Activated T-cell treated with anti-CD3 and anti-CD28 coated beads, Interleukin-2, amount 50 U/mL, for 24 hours (primary cell): ENCODE results near the gene CEMP1.
A peak's percentile ranks its signal among the peaks of the same experiment; 100 is the strongest.

Experiments
- DNase-seq: peaks from one replicate; pipeline ENCODE4 v3.0.0-alpha.2; 2020
- H3K27ac Mint-ChIP-seq: 2 replicates; pipeline ENCODE4 v1.8.0; 2020; ENCODE audit warnings: mild to moderate bottlenecking, mixed read lengths
- H3K27me3 Mint-ChIP-seq: 2 replicates; pipeline ENCODE4 v1.8.0; 2020; ENCODE audit warnings: mixed read lengths
- H3K36me3 Mint-ChIP-seq: 2 replicates; pipeline ENCODE4 v1.8.0; 2020; ENCODE audit warnings: low read depth, mixed read lengths
- H3K4me1 Mint-ChIP-seq: 2 replicates; pipeline ENCODE4 v1.8.0; 2020; ENCODE audit warnings: low read depth, mixed read lengths
- H3K4me3 Mint-ChIP-seq: 2 replicates; pipeline ENCODE4 v1.8.0; 2020; ENCODE audit warnings: mild to moderate bottlenecking, moderate library complexity, mixed read lengths
- H3K9me3 Mint-ChIP-seq: 2 replicates; pipeline ENCODE4 v1.8.0; 2020; ENCODE audit warnings: mixed read lengths

CEMP1 gene

DNA sequence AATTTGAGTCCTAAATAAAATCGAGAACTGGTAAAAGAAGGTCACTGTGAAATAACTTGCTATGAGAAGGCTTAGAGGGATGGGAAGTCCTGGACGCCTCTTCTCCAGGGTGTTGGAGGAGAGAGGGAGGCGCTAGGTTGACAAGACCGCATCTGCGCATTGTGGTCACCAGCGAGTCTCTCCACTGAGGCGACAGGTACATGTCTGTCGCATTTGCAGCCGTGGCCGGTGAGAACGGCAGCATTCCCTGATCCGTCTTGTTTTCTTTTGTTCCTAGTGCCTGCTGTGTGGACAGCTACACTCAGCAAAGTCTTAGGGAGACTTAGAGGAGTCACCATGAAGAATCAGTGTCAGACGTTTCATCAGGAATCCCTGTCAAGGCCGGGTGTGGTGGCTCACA lies 25.5 kb downstream of the CEMP1 start:
- Mint-ChIP-seq H3K27me3 (no peaks in the 10 kb centered on the region), H3K27ac (no peak overlapping the region), H3K4me1 (peaks cover 5% of the 10 kb centered on the region), H3K4me3 (no peak overlapping the region), H3K36me3 (no peaks in the 10 kb centered on the region), H3K9me3 (no peaks in the 10 kb centered on the region)
- no peak for DNase-seq

DNA sequence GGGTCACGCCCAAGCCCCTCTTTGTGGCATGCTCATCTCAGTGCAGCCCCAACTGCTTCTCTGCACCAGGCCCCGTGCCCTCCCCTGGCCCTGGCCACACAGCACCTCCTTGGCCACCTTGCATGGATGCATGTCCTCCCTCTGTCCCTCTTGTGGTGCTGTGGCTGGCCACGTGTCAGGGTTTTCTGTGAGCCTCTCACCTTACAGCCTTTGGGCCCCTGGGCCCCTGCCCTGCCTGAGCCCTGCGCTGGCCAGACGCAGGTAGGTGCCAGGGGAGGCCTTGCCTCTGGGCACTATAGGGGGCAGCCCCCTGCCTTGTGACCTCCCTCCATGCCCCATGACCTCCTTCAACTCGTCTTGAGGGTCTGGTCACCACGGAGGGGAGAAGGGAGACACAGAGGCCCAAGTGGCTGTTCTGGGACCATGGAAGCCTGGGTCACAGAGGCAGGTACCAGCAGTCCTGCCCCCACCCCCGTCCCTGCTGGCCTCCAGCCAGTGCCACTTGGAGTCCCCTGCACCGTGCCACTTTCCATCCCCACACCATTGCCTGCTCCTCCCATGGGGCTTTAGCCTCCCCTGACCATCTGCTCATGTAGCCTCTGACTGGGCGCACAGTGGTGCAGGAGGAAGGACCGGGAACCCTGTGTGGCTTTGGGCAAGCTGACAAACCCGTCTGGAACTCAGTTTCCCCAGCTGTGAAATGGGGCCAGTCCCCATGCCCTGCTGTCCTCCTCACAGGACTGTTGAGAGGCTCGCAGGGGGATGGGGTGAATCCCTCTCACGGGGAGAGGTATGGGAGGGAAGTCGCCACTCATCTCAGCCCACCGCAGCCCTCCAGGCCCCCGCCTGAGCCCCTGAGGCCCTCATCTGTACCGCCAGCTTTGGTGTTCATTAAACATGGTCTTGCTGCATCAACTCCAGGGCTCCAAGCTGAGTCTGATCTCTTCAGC lies 29.0 kb downstream of the CEMP1 start:
- H3K27ac Mint-ChIP-seq = no peak overlapping the region
- H3K4me3 Mint-ChIP-seq = no peak overlapping the region
- DNase-seq = no peak
- no peaks in the 10 kb centered on the region for H3K4me1 Mint-ChIP-seq
- peaks cover 21% of the 10 kb centered on the region for H3K36me3 Mint-ChIP-seq
- H3K9me3 Mint-ChIP-seq = no peaks in the 10 kb centered on the region
- H3K27me3 Mint-ChIP-seq = no peaks in the 10 kb centered on the region

DNA sequence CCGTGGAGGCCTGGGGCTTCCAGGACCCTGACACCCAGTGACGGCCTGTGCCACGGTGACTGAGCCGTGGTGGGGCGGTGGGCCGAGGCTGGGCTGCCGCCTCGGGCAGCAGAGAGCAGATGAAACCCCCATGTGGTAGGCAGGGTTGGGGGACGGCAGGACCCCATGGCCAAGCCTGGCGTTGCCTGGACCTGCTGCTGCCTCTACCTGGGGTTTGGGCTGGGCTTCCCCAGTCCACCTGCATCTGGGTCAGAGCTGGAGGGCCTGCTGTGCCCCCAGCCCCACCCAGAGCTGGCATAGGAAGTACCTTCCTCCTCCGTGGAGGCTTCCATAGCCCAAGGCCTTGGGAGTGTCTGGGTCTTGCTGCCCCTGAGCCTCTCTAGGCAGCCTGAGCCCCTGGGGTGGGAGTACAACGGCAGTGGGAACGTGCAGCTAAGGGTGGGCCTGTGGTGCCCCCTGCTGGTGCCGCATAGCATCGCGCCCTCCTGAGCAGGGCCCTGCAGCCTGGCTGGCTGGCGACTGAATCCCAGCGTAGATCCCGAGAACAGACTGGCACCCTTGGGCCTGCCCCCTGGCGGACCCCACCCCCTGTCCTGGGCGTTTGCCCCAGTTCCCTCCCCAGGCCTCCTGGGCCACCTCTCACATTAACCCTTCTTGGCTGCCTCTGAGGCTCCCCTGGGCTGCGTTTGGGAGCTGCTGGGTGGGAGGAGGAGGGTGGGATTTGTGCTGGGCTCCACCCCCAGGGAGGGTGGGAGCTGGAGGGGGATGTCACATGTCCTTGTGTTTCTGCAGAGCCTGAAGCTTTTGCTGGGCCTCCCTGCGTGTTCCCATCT lies 30.1 kb downstream of the CEMP1 start:
- Mint-ChIP-seq H3K4me3 (no peak overlapping the region), H3K27me3 (no peaks in the 10 kb centered on the region), H3K9me3 (no peaks in the 10 kb centered on the region), H3K4me1 (no peaks in the 10 kb centered on the region), H3K27ac (no peak overlapping the region), H3K36me3 (peaks cover 29% of the 10 kb centered on the region)
- DNase-seq = peak; percentile 91

DNA sequence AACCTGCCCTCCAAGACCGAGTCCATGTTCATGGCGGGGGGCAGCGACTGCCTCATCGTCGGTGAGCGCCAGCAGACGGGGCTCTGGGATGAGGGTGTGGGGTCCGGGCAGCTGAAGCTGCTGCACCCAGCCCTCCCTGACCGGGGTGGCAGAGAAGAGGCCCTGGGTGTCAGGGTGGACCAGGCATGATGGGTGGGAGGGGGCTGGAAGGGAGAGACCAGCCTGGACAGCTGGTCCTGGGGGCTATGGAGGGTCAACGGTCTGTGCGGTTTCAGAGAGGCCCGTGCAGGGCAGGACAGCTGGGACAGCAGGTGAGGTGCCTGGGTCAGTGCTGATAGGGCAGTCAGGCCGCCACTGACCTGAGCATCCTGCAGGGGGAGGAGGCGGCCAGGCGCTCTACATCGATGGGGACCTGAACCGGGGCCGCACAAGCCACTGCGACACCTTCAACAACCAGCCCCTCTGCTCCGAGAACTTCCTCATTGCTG lies 30.7 kb downstream of the CEMP1 start:
- H3K4me1 Mint-ChIP-seq = no peaks in the 10 kb centered on the region
- H3K4me3 Mint-ChIP-seq = no peak overlapping the region
- H3K36me3 Mint-ChIP-seq = peaks cover 36% of the 10 kb centered on the region
- H3K27me3 Mint-ChIP-seq = no peaks in the 10 kb centered on the region
- H3K27ac Mint-ChIP-seq = no peak overlapping the region
- DNase-seq = no peak
- H3K9me3 Mint-ChIP-seq = no peaks in the 10 kb centered on the region

DNA sequence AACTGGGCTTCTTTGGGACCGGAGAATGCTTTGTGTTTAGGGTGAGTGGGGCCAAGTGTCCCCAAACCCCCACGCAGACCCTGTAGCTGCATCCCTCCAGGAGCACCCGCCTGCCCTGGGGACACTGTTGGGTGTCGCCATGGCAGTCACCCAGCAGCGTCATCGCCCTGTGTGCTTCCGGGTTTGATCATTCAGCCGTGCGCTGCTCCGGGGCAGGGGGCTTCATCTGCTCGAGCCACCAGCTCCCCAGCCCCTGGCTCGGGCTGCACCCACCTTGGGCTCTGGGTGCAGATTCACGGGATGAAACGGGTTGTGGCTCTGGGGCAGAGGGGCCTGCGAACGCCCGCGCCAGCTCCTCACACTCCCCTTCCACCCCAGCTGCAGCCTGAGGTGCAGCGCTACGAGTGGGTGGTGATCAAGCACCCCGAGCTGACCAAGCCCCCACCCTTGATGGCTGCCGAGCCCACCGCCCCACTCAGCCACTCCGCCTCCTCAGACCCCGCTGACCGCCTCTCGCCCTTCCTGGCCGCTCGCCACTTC lies 31.2 kb downstream of the CEMP1 start:
- no peak overlapping the region for H3K4me3 Mint-ChIP-seq
- H3K36me3 Mint-ChIP-seq = peaks cover 36% of the 10 kb centered on the region
- DNase-seq = no peak
- H3K27me3 Mint-ChIP-seq = no peaks in the 10 kb centered on the region
- no peaks in the 10 kb centered on the region for H3K9me3 Mint-ChIP-seq
- no peak overlapping the region for H3K27ac Mint-ChIP-seq
- no peaks in the 10 kb centered on the region for H3K4me1 Mint-ChIP-seq

DNA sequence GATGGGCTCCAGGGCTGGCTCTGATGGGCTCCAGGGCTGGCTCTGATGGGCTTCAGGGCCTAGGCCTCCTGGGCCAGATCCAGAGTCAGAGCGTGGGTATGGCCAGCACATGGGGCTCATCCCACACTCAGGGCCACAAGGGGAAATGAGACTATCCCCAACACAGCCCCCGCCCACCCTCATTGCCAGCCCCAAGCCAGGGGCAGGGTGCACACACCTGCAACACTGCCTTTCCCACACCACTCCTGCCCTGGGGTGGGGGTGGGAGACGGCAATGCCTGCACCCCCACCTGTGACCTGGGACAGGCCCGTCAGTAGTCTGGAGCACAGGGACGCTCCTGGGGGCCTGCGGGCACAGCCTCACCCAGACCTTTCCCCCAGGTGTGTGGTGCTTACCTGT lies 31.8 kb downstream of the CEMP1 start:
- H3K27ac Mint-ChIP-seq = no peak overlapping the region
- H3K36me3 Mint-ChIP-seq = peaks cover 36% of the 10 kb centered on the region

DNA sequence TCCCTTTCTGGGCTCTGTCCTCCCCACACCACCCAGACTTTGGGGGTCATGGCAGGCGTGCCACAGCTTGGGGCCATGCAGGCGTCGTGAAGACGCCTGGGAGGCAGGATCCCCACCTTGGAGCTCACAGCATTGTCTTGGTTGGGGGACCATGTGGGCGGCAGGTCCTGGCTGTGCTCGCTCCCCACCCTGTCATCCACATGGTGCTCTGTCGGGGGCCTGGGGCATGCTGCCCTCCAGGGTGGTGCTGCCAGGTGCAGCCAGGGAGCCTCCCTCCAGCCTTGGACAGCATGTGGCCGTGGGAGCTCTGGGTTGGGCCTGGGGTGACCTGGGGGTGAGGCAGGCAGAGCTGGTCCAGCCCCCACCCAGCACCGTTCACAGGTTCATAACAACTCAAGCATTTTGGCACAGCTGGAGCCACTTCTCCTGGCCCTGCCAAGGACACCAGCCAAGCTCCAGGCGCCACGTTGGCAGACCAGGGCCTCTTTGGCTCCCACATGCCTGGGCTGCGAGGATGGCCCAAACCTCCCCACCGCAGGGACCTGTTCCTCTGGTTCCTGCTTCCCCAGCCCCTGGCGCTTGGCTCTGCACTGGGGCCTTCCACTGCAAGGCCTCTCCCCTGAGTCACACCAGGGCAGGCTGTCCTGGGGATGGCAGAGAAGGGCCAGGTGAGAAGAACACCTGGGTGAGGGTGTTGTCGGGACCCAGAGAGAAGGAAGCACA lies 32.5 kb downstream of the CEMP1 start:
- no peak for DNase-seq
- Mint-ChIP-seq H3K36me3 (peaks cover 36% of the 10 kb centered on the region), H3K27me3 (no peaks in the 10 kb centered on the region), H3K27ac (no peak overlapping the region), H3K4me1 (no peaks in the 10 kb centered on the region), H3K4me3 (no peak overlapping the region), H3K9me3 (no peaks in the 10 kb centered on the region)

More for the DNA sequence above, 31.8 kb downstream of the CEMP1 start:
- H3K4me3 Mint-ChIP-seq = no peak overlapping the region
- DNase-seq = no peak
- no peaks in the 10 kb centered on the region for H3K4me1 Mint-ChIP-seq
- H3K9me3 Mint-ChIP-seq = no peaks in the 10 kb centered on the region
- no peaks in the 10 kb centered on the region for H3K27me3 Mint-ChIP-seq

DNA sequence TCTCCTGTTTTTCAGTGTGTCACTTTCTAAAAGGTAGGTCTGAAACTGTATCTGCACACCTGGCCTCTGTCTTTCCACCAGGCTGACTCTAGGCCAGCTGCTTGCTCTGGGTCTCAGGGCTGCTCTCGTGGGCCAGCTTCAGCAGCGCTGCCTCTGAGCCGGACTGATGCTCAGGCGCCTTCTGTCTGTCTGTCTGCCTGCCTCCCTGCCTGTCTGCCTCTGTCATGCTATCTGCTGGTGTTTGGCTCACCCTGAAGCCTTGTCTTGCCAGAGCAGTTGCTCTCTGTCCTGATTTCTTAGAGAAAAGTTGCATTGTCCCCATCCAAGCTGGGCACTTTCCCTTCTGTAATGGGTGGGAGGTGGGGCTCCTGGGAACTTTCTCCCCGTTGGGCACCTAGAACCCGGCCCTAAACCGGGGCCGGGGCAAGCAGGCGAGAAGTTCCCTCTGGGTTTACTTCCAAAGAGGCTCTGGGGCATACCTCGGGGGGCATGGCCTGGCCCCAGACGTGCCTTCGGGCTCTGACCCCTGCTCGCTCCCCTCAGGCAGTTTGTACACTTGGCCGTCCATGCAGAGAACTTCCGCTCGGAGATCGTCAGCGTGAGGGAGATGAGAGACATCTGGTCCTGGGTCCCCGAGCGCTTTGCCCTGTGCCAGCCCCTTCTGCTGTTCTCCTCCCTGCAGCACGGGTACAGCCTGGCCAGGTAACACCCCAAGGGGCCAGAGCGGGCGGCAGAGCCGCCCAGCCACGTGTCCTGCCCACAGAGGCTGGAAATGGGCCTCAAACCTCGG lies 33.3 kb downstream of the CEMP1 start:
- no peak overlapping the region for H3K27ac Mint-ChIP-seq
- peaks cover 36% of the 10 kb centered on the region for H3K36me3 Mint-ChIP-seq
- no peak for DNase-seq
- no peaks in the 10 kb centered on the region for H3K9me3 Mint-ChIP-seq
- no peaks in the 10 kb centered on the region for H3K27me3 Mint-ChIP-seq
- H3K4me3 Mint-ChIP-seq = no peak overlapping the region
- H3K4me1 Mint-ChIP-seq = no peaks in the 10 kb centered on the region

DNA sequence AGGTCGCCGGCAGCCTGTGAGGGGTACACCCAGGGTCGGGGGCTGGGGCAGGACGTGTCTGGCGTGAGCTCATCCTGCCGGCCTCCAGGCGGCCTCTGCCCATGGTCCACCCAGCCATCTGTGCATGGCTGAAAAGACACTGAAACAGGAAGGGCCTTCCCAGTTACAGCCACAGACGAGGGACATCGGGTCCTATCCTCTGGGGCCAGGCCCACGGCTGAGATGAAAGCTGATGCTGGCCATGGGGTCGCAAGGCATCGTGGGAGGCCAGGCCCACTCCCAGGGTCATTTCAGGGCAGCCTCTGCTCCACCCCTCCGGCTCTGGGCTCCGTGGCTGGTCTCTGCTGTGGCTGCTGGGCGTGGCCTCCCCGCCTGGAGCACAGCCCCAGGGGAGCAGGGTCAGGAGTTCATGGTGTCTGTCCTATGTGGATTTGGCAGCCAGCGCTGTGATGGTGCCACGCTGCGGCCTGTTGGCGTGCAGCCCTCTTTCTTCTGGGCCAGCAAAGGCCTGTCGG lies 34.0 kb downstream of the CEMP1 start:
- no peak for DNase-seq
- Mint-ChIP-seq H3K4me3 (no peak overlapping the region), H3K4me1 (no peaks in the 10 kb centered on the region), H3K27me3 (no peaks in the 10 kb centered on the region), H3K36me3 (peaks cover 36% of the 10 kb centered on the region), H3K9me3 (no peaks in the 10 kb centered on the region), H3K27ac (no peak overlapping the region)

DNA sequence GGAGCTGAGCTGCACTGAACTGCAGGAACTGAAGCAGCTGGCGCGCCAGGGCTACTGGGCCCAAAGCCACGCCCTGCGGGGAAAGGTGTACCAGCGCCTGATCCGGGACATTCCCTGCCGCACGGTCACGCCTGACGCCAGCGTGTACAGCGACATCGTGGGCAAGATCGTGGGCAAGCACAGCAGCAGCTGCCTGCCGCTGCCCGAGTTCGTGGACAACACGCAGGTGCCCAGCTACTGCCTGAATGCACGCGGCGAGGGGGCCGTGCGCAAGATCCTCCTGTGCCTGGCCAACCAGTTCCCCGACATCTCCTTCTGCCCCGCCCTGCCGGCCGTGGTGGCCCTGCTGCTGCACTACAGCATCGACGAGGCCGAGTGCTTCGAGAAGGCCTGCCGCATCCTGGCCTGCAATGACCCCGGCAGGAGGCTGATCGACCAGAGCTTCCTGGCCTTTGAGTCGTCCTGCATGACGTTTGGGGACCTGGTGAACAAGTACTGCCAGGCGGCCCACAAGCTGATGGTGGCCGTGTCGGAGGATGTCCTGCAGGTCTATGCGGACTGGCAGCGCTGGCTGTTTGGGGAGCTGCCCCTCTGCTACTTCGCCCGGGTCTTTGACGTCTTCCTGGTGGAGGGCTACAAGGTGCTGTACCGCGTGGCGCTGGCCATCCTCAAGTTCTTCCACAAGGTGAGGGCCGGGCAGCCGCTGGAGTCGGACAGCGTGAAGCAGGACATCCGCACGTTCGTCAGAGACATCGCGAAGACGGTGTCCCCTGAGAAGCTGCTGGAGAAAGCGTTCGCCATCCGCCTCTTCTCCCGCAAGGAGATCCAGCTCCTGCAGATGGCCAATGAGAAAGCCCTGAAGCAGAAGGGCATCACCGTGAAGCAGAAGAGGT lies 34.7 kb downstream of the CEMP1 start:
- no peaks in the 10 kb centered on the region for H3K27me3 Mint-ChIP-seq
- H3K36me3 Mint-ChIP-seq = peaks cover 36% of the 10 kb centered on the region
- peak overlapping the region; percentile 6 for H3K27ac Mint-ChIP-seq
- H3K4me3 Mint-ChIP-seq = no peak overlapping the region
- H3K4me1 Mint-ChIP-seq = no peaks in the 10 kb centered on the region
- H3K9me3 Mint-ChIP-seq = no peaks in the 10 kb centered on the region
- DNase-seq = no peak

DNA sequence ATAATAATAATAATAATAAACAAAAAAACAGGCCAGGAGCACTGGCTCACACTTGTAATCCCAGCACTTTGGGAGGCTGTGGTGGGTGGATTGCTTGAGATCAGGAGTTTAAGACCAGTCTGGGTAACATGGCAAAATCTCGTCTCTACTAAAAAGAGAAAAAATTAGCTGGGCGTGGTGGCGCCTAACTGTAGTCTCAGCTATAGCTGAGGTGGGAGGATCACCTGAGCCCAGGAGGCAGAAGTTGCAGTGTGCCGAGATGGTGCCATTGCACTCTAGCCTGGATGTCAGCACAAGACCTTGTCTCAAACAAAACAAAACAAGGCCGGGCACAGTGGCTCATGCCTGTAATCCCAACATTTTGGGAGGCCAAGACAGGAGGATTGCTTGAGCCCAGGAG lies 36.2 kb downstream of the CEMP1 start:
- H3K4me3 Mint-ChIP-seq = no peak overlapping the region
- no peak for DNase-seq
- peaks cover 34% of the 10 kb centered on the region for H3K36me3 Mint-ChIP-seq
- no peaks in the 10 kb centered on the region for H3K9me3 Mint-ChIP-seq
- no peaks in the 10 kb centered on the region for H3K27me3 Mint-ChIP-seq
- H3K4me1 Mint-ChIP-seq = no peaks in the 10 kb centered on the region
- no peak overlapping the region for H3K27ac Mint-ChIP-seq

DNA sequence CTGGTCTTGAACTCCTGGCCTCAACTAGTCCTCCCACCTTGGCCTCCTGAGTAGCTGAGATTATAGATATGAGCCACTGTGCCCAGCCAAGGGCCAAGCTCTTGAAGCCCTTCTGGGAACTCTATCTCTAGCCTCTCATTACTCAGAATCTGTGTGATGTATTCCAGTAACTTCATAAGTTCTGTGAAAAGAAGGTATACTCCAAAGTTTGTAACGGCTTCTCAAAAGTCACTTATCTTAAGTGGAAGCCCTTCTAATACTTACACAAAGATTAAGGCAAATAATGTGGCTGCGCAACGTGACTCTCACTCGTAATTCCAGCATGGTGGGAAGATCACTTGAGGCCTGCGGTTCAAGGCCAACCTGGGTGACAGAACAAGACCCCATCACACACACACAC lies 36.6 kb downstream of the CEMP1 start:
- Mint-ChIP-seq H3K4me3 (no peak overlapping the region), H3K9me3 (no peaks in the 10 kb centered on the region)

DNA sequence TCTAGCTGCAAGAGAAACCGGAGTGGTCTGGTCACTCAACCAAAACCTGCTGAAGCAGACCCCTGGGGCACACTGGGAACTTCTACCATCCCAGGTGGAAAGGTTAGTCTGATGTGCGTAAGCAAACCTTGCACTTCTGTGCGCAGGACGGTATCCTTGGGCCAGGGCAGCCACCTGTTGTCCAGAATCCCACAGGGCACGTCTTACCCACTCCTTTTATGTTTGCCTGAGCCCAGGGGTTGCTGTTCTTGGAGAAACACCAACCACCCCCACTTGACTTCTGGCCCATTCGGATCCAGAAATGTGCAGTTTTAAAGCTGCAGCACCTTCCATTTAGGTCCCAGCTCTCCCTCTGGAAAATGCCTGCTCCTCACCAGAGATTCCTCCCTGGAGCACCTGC lies 37.6 kb downstream of the CEMP1 start:
- no peaks in the 10 kb centered on the region for H3K9me3 Mint-ChIP-seq
- H3K4me3 Mint-ChIP-seq = no peak overlapping the region
- no peaks in the 10 kb centered on the region for H3K4me1 Mint-ChIP-seq
- peaks cover 33% of the 10 kb centered on the region for H3K36me3 Mint-ChIP-seq
- no peak overlapping the region for H3K27ac Mint-ChIP-seq
- H3K27me3 Mint-ChIP-seq = no peaks in the 10 kb centered on the region
- no peak for DNase-seq

More for the DNA sequence above, 36.6 kb downstream of the CEMP1 start:
- no peak for DNase-seq
- Mint-ChIP-seq H3K27ac (no peak overlapping the region), H3K36me3 (peaks cover 34% of the 10 kb centered on the region), H3K27me3 (no peaks in the 10 kb centered on the region), H3K4me1 (no peaks in the 10 kb centered on the region)
